Measurements from ENCODE around the gene AKR1E2. TPM values are rescaled to one million over a fixed set of nuclear protein-coding genes. Genes with fewer than 3 reads are reported as not detected.

Gene AKR1E2
- total and polyA plus RNA-seq, 2 donors (not counting 1 experiment from before 2014, with no cell fraction given) = 0.42 TPM; not detected in 1

DNA sequence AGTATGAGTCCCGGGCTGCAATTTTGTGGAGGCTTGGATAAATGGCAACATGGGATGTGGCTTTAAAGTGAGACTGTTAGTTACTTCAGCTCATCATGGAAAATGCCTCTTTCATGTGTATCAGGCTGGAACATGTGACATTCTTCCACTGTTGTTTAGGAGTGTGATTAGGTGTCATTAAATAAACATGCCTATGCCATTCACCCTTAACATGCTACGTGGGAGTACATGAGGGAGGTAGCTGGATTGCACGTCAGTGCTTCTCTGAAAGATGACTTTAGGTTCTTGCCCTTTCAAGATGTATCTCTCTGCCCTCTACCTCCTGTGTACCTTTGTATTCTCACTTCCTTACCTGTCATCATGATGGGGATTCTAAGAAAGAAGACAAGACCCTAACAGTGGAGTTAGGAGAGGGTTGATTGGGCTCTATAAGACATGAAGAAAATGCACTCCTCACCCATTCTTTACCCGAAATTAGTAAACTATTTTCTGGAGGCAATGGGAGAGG is 8.9 kb downstream of the AKR1E2 start:
- H3K27ac ChIP-seq (ENCODE audit: low read length in 2 of 2) = no peak overlapping the region
- no peaks in the 10 kb centered on the region for H3K9me3 Mint-ChIP-seq (ENCODE audit: insufficient read depth)
- no peaks in the 10 kb centered on the region for H3K9me3 ChIP-seq (ENCODE audit: control extremely low read depth in 1 of 3, control insufficient read depth in 2 of 3, insufficient read depth in 1 of 3, low read length in 2 of 3)
- H3K4me2 ChIP-seq (replicated peaks; ENCODE audit: low read depth, low read length, poor library complexity, severe bottlenecking) = no peak overlapping the region
- no peak overlapping the region for H3K9ac ChIP-seq (ENCODE audit: low read length)
- H3K27ac Mint-ChIP-seq = no peak overlapping the region
- H3K4me3 ChIP-seq (ENCODE audit: control extremely low read depth in 1 of 5, extremely low read depth in 1 of 5, insufficient read depth in 1 of 5, low read depth in 2 of 5, low read length in 4 of 5) = no peak overlapping the region
- WGBS (ENCODE audit: insufficient coverage) = 100% methylated on average over 1 of the region's 4 CpGs
- H4K20me1 ChIP-seq (ENCODE audit: control insufficient read depth, insufficient read depth, low read length, poor library complexity, severe bottlenecking) = no peaks in the 10 kb centered on the region
- no peaks in the 10 kb centered on the region for H3K27me3 ChIP-seq (replicated peaks in 1 of 4; ENCODE audit: control extremely low read depth in 1 of 4, control insufficient read depth in 3 of 4, insufficient read depth in 4 of 4, low read length in 3 of 4)
- ChIA-PET POLR2A (no interaction called here), CTCF (no interaction called here)
- peaks cover 22% of the 10 kb centered on the region for H3K27me3 Mint-ChIP-seq
- intact Hi-C loops (cut with micrococcal nuclease) = no loop called here
- H3K79me2 ChIP-seq (ENCODE audit: control insufficient read depth, insufficient read depth, low read length) = no peaks in the 10 kb centered on the region
- H3K36me3 ChIP-seq (replicated peaks in 1 of 2; ENCODE audit: control extremely low read depth in 1 of 2, control insufficient read depth in 1 of 2, extremely low read depth in 1 of 2, insufficient read depth in 2 of 2, low read length in 1 of 2) = no peaks in the 10 kb centered on the region
- ATAC-seq (ENCODE audit: low read depth) = no peak
- H3K4me3 Mint-ChIP-seq = no peak overlapping the region
- peaks cover 2% of the 10 kb centered on the region for H3K4me1 Mint-ChIP-seq
- TF ChIP-seq EZH2 (IDR thresholded peaks at IDR 0.05; ENCODE audit: borderline replicate concordance, insufficient read depth, low read depth, low read length, poor library complexity, severe bottlenecking) = no peak
- TF ChIP-seq, protein P1, sequence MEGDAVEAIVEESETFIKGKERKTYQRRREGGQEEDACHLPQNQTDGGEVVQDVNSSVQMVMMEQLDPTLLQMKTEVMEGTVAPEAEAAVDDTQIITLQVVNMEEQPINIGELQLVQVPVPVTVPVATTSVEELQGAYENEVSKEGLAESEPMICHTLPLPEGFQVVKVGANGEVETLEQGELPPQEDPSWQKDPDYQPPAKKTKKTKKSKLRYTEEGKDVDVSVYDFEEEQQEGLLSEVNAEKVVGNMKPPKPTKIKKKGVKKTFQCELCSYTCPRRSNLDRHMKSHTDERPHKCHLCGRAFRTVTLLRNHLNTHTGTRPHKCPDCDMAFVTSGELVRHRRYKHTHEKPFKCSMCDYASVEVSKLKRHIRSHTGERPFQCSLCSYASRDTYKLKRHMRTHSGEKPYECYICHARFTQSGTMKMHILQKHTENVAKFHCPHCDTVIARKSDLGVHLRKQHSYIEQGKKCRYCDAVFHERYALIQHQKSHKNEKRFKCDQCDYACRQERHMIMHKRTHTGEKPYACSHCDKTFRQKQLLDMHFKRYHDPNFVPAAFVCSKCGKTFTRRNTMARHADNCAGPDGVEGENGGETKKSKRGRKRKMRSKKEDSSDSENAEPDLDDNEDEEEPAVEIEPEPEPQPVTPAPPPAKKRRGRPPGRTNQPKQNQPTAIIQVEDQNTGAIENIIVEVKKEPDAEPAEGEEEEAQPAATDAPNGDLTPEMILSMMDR (IDR thresholded peaks at IDR 0.05) = no peak
- no peaks in the 10 kb centered on the region for H3K4me1 ChIP-seq (ENCODE audit: control insufficient read depth in 2 of 2, insufficient read depth in 2 of 2, low read length in 2 of 2)
- no peak for DNase-seq
- no peak overlapping the region for H2AFZ ChIP-seq (ENCODE audit: insufficient read depth, low read depth, low read length, poor library complexity, severe bottlenecking)

DNA sequence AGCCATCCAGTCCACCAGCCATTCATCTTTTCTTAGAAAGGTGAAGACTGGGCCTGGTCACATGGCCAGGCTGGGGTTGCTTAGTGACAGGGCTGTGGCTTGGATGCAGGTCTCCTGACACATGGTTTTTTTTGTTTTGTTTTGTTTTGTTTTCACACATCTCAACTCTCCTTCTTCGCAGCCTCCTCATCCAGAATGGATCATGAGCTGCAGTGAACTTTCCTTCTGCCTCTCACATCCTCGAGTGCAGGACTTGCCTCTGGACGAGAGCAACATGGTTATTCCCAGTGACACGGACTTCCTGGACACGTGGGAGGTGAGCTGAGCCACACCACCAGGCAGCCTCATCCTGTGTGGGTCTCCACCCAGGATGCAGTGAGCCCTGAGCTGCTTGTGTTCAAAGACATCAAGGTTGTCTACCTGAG is 9.5 kb downstream of the AKR1E2 start:
- no peaks in the 10 kb centered on the region for H3K9me3 ChIP-seq (ENCODE audit: control extremely low read depth in 1 of 3, control insufficient read depth in 2 of 3, insufficient read depth in 1 of 3, low read length in 2 of 3)
- ATAC-seq (ENCODE audit: low read depth) = no peak
- CTCF ChIA-PET = interaction anchor here (0.9 kb wide), 1 partner anchor 14 kb away, joined by 3 read pairs; no protein-coding TSS in a partner anchor
- H4K20me1 ChIP-seq (ENCODE audit: control insufficient read depth, insufficient read depth, low read length, poor library complexity, severe bottlenecking) = no peaks in the 10 kb centered on the region
- H3K79me2 ChIP-seq (ENCODE audit: control insufficient read depth, insufficient read depth, low read length) = no peaks in the 10 kb centered on the region
- H3K4me2 ChIP-seq (replicated peaks; ENCODE audit: low read depth, low read length, poor library complexity, severe bottlenecking) = no peak overlapping the region
- no peaks in the 10 kb centered on the region for H3K27me3 ChIP-seq (replicated peaks in 1 of 4; ENCODE audit: control extremely low read depth in 1 of 4, control insufficient read depth in 3 of 4, insufficient read depth in 4 of 4, low read length in 3 of 4)
- no peaks in the 10 kb centered on the region for H3K4me1 ChIP-seq (ENCODE audit: control insufficient read depth in 2 of 2, insufficient read depth in 2 of 2, low read length in 2 of 2)
- H3K4me1 Mint-ChIP-seq = peaks cover 2% of the 10 kb centered on the region
- H3K9ac ChIP-seq (ENCODE audit: low read length) = no peak overlapping the region
- no peak for TF ChIP-seq EZH2 (IDR thresholded peaks at IDR 0.05; ENCODE audit: borderline replicate concordance, insufficient read depth, low read depth, low read length, poor library complexity, severe bottlenecking)
- TF ChIP-seq, protein P1 (IDR thresholded peaks at IDR 0.05) = no peak
- H3K9me3 Mint-ChIP-seq (ENCODE audit: insufficient read depth) = no peaks in the 10 kb centered on the region
- peaks cover 18% of the 10 kb centered on the region for H3K27me3 Mint-ChIP-seq
- POLR2A ChIA-PET = no interaction called here
- no peak overlapping the region for H3K4me3 ChIP-seq (ENCODE audit: control extremely low read depth in 1 of 5, extremely low read depth in 1 of 5, insufficient read depth in 1 of 5, low read depth in 2 of 5, low read length in 4 of 5)
- WGBS (ENCODE audit: insufficient coverage) = 91% methylated on average over 5 of the region's 5 CpGs
- H3K4me3 Mint-ChIP-seq = no peak overlapping the region
- no peak overlapping the region for H3K27ac ChIP-seq (ENCODE audit: low read length in 2 of 2)
- no peaks in the 10 kb centered on the region for H3K36me3 ChIP-seq (replicated peaks in 1 of 2; ENCODE audit: control extremely low read depth in 1 of 2, control insufficient read depth in 1 of 2, extremely low read depth in 1 of 2, insufficient read depth in 2 of 2, low read length in 1 of 2)
- H3K27ac Mint-ChIP-seq = no peak overlapping the region
- intact Hi-C loops (cut with micrococcal nuclease) = no loop called here
- DNase-seq = no peak
- H2AFZ ChIP-seq (ENCODE audit: insufficient read depth, low read depth, low read length, poor library complexity, severe bottlenecking) = no peak overlapping the region
